HG02852 (cell line): Measurements from ENCODE around the gene DOK3.
"Not testable (repeated sequence)": the region's sequence is repeated elsewhere in the genome, so short reads cannot be mapped to it uniquely, and the experiment has no call there.

Source experiments
- ATAC-seq: cut with Tn5 transposase; IDR thresholded peaks from one replicate; pipeline ENCODE4 v1.9.1; 2021; ENCODE audit warnings: mild to moderate bottlenecking, moderate library complexity; ENCODE audit not compliant: unreplicated experiment

Gene DOK3

DNA sequence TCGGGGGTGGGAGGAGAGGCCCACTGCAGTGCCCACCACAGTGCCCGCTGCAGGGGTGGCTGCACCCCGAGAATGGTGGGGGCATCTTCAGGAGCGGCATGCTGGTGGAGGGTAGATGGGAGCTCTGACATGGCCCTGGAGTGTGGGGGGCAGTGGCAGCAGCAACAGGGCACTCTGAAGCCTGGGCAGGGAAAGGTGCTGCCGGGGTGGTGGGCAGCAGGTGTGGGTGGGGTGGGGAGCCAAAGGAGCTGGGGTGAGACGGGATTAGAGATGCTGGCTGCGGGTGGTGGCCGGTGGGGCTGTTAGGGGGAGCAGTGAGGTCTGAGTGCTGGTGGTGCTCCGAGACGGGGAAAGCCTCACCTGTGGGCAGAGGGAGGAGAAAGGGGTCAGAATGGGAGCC is 26.8 kb upstream of the DOK3 start:
- no peak for ATAC-seq

DNA sequence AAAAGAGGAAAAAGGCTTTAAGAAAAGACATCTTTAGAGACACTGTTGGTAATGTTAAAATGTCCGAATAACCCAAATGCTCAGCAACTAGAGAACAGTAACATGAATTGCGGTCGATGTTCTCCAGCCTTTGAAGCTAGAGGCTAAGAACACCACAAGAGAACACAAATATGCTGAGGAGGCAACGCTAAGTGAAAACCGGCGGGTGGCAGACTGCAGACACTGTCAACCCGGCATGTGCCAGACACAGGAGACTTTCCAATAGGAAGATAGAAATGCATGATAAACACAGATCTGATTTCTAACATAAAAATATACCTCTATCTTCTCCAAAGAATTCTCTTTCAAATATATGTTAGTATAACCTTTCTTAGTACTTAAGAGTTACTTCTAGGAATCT is 25.5 kb upstream of the DOK3 start:
- no peak for ATAC-seq

DNA sequence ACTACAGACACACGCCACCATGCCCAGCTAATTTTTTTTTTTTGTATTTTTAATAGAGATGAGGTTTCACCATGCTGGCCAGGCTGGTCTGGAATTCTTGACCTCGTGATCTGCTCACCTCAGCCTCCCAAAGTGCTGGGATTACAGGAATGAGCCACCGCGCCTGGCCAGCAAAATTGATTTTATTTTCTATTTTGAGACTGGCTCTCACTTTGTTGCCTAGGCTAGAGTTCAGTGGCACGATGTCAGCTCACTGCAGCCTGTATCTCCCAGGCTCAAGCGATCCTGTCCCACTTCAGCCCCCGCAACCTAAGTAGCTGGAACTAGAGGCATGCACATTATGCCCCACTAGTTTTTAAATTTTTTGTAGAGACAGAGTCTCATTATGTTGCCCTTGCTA is 24.8 kb upstream of the DOK3 start:
- not testable (repeated sequence) for ATAC-seq

DNA sequence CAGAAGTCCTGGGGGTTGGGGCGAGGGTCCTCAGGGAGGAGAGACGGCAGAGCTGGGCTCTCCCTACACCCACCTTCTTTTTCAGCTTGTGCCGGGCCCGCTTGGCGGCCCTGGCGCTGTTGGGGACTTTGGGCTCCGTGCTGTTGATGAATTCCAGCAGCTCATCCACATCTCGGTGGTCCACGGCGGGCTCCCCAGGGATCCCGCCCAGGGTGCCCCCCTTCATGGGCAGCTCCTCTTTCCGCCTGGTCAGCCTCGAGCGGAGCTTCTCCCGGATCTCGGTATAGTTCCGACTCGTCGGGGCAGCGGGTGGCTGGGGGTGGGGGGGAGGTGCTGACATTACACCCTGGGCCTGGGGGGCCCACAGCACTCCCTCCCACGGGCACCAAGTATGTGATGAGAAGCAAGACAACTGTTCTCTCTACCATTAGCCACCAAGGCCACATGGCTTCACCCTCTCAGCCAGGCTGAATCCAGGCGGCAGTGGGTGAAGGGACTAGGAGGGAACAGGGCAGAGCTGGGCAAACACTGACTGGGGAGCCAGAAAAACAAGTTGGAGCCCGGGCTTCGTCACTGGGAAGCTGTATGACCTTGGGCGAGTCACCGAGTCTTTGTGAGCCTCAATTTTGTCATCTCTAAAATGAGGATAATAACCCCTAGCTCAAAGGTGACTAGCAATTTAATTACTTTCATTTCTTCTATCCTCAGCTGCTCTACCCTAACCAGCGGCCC is 21.7 kb upstream of the DOK3 start:
- ATAC-seq = no peak

DNA sequence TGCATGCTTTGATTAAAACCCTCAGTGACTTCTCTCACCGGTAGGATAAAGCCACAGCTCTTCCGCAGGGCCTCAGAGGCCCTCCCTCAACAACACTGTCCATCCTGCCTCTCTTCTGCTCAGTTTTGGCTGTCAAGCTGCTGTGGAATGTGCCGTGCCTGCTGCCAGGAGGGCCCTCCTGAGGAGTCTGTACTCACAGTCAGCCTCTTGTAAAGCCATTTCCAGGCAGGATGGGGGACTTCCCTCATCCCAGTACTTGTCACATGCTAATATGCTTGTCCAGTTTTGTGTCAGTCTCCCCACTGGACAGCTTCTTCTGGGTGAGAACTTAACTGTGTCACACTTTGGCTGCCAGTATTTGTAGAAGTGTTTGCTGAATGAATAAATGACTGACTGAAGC is 21.0 kb upstream of the DOK3 start:
- ATAC-seq = no peak

DNA sequence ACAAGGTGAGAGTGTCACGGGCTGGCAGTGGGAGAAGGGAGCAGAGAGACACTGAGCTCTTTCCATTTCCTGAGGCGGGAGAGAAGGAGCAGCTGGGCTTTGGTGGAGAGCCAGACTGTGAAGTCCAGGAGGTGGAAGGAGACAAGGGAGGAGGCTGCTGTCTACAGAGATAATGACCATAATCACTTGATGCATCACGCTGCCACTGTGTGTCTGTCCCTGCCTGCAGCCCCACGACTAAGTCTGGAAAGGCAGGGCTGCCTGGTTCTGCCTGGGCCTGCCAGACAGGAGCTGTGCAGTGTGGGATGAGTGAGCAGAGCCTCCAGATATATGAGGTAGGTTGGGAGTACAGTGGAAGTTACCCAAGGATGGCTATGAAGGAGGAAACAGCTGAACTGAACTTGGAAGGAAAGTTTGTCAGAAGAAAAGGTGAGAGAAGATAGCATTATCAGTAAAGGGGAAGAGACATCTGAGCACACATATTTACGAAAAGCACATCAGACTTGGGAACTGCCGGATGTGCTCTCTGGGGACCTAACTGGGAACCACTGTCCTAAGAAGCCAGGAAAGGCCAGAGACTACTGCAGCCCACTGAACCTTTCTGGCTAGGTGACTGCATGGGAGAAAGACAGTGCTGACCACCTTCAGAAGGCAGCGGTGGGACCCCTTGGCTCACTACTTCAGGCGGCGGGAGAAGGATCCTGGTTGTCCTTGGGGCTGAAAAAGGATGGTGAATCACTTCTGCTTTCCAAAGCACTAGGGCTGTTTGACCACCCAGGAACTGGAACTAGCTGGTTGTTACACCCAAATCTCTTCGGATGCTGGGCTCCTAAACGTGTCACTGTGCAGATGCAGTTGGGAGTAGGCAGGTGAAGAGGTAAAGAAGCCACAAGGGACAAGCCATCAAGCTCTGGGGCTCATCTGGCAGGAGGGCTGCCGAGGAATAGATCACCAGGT is 19.9 kb upstream of the DOK3 start:
- no peak for ATAC-seq

DNA sequence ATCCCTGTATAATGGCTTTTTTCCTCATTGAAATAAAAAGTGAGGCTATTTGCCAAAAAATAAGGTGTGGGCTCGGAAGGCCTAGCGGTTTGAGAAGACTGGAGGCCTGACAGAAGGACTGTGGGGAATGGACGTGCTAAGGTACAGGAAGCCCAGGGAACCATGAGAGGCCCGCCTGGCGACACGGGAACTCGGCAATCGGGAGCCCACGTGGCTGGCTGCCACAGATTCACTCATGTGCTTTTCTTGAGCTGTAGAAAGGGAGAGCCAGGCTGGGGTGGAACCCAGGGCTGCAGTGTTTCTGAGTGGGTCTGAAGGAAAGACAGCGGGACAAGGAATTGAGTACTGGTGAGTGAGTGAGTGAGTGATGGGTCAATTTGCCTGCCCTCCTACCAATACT is 19.0 kb upstream of the DOK3 start:
- no peak for ATAC-seq

DNA sequence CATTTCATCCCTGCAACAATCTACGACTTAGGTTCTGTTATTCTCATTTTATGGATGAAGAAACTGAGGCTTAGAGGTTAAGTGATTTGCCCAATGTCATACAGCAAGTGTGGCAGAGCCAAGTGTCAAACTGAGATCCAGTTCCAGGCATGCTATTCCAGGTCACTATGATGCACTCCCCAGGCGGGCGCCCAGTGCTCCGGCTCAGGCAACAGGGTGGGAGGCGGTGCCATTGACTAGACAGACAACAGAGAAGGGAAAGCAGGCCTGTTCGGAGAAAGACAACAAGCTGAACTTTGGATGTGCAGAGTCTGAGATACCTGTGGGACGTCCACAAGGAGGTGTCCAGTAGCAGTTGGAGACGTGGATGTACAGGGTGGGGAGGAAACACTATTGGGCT is 18.0 kb upstream of the DOK3 start:
- ATAC-seq = no peak

DNA sequence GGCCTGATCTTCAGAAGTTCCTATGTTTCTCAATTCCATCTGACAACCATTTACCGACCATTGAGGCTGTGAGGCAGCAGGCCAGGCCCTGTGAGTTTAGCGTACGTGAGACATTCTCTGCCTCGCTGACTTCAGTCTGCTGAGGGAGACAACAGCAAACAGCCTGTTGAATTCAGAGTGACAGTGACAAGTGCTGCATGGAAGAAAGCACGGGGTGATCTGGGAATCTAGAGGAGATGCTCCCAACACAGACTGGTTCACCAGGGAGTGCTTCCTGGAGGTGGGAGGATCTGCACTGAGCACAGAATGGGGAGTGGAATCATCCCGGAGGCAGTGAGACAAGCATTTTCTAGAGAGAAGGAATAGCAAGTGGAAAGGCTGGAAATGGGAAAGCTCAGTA is 17.2 kb upstream of the DOK3 start:
- no peak for ATAC-seq

DNA sequence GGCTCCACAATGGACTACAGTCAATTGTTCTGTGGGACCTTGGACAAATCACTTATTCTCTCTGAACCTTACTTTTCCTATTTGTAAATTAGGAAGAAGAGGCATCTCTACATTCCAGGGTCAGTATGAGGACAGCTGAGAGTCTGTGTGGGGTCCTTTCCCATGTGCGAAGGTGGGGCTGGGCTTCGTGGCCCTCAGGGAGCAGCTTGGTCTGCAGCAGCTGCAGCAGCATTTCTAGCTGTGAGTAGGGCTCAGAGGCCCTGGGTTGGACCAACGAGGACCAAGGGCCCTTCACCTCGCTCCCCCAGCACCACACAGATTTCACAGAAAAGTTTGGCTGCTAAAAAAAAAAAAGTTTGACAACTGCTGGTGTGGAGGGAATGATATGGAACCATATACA is 16.6 kb upstream of the DOK3 start:
- ATAC-seq = no peak

DNA sequence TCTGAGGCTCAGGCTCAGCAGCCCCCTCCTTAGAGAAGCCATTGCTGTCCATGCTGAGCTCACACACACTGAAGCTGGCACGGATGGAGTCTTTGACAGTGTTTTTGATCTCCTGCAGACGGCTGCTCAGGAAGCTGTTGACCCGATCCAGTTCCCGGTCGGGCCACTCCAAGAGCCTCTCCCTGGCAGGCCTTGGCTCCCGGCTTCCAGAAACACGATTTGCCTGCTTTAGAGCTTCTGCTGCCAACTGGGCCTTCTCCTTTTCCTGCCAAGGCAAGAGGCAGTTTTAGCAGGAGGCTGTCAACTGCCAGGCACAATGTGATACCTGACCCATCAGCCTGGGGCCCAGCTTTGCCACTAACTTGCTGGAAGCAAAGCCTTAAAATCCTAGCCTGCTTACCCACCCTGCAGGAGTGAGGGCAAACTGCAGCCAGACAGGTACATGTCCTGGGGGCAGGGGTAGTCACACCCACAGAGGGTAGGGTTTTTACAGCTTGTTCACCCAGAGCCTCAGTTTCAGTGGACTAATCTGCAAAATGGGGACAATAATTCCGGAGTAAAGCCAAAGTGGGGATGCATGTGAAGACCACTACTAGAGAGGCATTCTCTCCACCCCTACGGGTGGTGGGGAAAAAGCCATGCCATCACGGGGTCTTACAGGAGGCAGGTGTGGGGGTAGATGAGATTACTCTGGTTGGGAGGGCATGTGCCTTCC is 15.5 kb upstream of the DOK3 start:
- no peak for ATAC-seq

DNA sequence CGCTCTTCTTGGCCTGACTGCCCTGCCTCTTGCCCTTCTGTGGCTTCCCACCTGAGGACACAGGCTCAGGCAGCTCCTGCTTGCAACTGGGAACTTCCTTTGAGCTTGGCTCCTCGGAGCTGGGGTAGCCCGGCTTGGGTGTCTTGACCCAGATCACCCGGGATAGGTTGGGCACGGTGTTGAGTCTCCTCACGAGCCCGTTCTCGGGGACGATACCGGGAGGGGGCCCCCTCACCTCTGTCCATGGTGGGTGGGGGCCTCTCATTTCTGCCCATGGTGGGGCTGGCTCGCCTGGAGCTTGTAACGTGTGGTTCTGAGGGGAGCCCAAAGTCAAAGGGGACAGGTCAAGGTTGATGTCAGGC is 14.9 kb upstream of the DOK3 start:
- no peak for ATAC-seq

DNA sequence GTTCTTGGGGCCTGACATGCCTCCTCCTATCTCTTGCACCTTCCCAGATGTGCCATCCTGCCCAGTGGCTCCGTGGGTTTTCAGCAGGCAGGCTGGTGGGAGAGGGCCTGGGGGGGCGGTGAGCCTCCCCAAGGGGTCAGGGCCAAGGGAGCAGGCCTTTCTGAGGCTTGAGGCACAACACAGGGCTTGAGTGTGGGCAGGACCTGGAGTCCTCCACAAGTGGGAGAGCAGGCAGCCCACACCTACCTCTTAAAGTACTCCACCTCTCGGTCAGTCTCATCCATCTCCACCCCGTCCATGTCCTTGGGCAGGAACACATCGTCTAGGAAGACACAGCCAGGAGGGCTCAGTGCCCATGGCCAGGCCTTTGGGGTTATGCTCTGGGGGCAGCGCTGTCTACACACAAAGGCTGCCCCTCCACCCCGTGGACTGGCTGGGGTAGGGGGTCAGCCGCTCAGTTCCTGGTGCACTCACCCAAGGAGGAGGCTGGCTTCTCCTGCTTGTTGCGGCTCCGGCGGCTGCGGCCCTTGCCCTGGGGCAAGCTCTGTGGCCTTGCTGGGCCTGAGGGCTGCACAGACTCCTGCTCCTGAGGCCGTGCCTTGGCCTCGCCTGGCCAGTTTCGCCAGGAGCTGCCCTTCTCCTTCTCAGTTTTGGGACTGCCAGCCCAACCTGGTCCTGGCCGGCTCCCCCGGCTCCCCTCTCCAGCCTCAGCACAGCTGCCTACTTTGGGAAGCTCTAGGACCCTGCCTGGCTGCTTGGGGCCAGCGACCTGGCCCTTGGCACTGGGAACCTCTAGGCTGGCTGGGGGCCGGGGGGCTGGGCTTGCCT is 14.3 kb upstream of the DOK3 start:
- ATAC-seq = no peak

DNA sequence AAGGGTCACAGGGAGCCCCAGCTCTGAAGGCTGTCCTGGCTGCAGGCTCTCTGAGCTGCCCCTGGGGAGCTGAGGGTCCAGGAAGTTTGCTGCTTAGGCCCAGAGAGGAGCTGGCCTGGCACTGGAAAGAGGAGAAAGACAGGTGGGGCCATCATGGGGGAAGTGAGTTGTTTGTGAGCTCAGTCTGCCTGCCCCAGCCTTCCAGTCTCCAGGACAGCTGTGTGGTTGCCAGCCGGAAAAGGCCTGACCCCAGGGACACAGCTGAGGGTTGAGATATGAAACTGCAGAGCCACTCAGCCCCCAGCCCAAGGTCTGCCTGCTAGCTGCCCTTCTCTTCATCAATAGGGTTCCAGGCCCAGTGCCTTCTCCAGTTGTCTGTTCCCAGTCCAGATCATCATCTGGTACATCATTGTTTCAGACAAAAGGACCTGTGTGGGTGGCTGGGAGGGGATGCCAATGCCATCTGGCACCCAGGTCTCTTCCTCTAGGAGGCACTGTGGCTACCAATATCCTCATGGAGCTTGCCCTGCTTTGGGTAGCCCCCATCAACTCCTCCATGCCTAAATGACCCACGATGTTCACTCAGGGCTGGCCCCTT is 11.4 kb upstream of the DOK3 start:
- ATAC-seq = no peak

DNA sequence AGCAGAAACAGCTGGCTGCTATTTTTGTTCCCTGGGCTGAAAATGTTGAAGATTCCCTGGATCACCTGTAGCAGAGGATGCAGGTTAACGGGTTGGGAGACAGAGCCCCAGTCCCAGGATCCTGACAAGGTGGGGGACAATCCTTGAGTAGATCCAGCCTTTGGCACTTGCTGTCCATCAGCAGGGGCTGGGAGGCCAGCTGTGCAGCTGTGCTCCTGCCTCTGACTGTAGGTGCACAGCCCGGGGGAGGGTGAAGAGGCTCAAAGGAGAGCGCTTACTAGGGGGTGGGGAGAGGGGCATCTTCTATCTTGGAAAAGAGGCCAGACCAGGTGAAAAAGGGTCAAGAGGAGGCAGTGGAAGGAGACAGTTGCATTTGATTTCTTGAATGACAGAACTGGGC is 10.6 kb upstream of the DOK3 start:
- ATAC-seq = no peak

DNA sequence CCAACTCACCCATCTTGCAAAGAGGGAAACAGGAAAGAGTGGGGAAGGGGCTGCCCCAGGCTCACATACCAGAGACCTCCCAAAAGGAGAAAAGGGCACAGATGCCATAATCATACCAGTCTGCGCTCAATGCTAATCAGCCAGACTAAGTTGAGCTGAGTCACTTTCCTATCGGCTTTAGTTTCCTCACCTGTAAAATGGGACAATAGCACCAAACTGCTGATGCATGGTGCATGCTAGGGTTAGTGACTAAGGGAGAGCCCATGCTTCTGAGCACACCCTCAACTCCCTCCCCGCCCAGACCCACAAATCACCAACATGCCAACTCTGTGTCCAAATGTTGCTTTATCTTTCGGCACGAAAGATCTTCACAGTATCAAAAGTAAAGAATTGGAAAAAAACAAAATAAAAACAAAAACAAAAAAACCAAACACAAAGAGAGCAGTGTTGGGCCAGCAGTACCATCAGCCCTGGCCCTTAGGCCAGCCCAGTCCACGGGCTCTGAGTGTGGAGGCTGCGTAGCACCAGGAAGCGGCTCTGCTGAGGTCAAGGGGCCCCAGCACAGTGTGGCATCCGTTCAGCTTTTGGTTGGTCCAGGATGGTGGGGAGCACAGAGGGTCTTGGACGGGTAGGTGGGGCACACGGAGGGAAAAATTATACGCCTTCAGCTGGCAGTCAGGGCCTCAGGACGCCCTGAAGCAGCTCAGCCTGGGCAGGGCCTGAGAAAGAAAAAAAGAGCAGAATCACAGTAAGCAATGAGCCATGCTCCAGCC is 10.0 kb upstream of the DOK3 start:
- ATAC-seq = no peak

DNA sequence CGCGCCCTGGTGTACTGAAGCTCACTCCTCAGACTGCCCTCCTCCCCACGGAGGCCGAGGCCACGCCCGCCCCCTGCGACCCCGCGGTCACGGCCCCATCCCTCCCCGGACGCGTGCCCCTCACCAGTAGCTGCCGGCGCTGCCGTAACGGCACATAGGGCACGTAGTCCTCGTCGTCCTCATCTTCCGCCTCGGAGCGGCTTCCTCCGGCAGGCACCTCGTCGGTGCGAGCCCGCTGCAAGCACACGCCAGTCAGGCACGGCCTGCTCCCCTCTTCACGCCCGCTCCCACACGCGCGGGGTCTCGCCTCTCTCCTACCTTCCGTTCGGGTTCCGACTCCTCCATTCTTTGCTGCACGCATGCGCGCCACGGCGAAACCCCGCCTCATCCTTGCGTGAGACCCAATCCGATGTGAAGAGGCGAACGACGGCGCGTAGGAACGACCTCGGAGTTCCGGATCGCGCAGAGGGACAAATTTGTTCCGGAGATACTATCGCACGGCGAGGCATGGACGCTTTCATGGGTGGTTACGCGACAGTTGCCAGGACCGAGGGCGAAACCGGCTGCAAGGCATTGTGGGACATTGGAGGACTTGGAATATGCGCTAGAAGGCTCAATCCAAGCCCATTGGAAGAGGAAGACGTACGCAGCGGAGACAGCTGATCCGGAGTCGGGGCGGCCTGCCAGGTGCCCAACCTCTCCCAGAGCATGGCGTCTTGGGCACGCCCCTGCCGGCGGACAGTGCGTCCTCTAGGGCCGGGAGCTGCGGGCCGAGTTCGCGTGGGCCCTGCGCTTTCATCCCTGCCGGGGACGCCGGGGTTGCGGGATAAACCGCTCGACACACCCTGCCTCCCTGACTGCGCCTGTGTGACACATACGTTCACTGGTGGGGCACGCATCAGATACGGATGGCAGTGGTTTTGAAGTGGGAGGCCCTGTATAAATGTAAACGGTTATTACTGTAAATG is 7.3 kb upstream of the DOK3 start, which contains the start of gene DDX41:
Gene DDX41, minus strand, starts transcription at position 361 of the 968 bp plus-strand sequence. Its CDS starts 16 bp downstream, at position 345.
- peak; percentile 71 for ATAC-seq

DNA sequence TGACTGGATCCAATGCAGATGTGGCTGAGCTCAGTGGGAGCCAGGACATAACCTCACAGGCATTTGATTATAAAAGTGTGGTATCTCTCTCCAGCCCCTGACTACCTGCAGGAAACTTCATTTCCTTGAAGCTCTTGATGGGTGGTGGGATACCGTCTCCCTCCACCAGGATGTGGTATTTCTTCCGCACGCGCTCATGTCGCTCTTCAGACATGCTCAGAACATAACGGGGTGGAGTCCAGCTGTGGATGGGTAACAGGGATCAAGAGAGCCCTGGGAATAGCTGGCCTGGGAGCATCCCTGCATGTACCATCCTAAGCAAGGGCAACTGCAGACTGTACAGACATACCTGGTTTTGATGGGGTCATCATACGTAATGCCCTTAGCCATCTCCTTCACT is 6.0 kb upstream of the DOK3 start:
- no peak for ATAC-seq
